MG63 (cell line): ENCODE data around the gene LMF1. TPM values are rescaled to one million over a fixed set of nuclear protein-coding genes. Genes with fewer than 3 reads are reported as not detected.

Source experiments
- DNase-seq: peaks from one replicate; pipeline ENCODE4 v3.0.0-alpha.2; 2020
- H3K27me3 ChIP-seq: fragments of 250-450 bp; sonication (Bioruptor Pico); 2 replicates; pipeline ENCODE4 v1.5.1; 2020; ENCODE audit warnings: mild to moderate bottlenecking, moderate library complexity
- H3K36me3 ChIP-seq: fragments of 250-450 bp; sonication (Bioruptor Pico); 2 replicates; pipeline ENCODE4 v1.5.1; 2020; ENCODE audit warnings: mild to moderate bottlenecking, moderate library complexity
- H3K4me3 ChIP-seq: fragments of 250-450 bp; sonication (Bioruptor Pico); 2 replicates; pipeline ENCODE4 v1.5.1; 2020; ENCODE audit warnings: mild to moderate bottlenecking, moderate library complexity
- H3K9me3 ChIP-seq: fragments of 250-450 bp; sonication (Bioruptor Pico); 2 replicates; pipeline ENCODE4 v1.5.1; 2020; ENCODE audit warnings: mild to moderate bottlenecking, moderate library complexity
- total RNA-seq: library from RNA; depleted of rRNA; stranded (reverse); fragments of >200 nt; shearing (Covaris generic); gene quantifications from 2 replicates; pipeline ENCODE4 v1.2.3, GENCODE V29; 2014; ENCODE audit warnings: low replicate concordance

Gene LMF1
- total RNA-seq, 1 experiment from 2014 or later = 11.1 TPM

GRCh38 chr16:856811-857210, 114.0 kb downstream of the LMF1 start:
- H3K36me3 ChIP-seq = no peaks in the 10 kb centered on the region
- H3K9me3 ChIP-seq = peaks cover 4% of the 10 kb centered on the region
- no peaks in the 10 kb centered on the region for H3K27me3 ChIP-seq
- no peak for DNase-seq
- no peak overlapping the region for H3K4me3 ChIP-seq

GRCh38 chr16:856101-856500, 114.7 kb downstream of the LMF1 start:
- H3K4me3 ChIP-seq = no peak overlapping the region
- no peaks in the 10 kb centered on the region for H3K27me3 ChIP-seq
- H3K9me3 ChIP-seq = peaks cover 5% of the 10 kb centered on the region
- H3K36me3 ChIP-seq = no peaks in the 10 kb centered on the region
- no peak for DNase-seq

GRCh38 chr16:855471-855870, 115.3 kb downstream of the LMF1 start:
- H3K9me3 ChIP-seq = peaks cover 9% of the 10 kb centered on the region
- no peaks in the 10 kb centered on the region for H3K27me3 ChIP-seq
- no peak for DNase-seq
- no peaks in the 10 kb centered on the region for H3K36me3 ChIP-seq
- H3K4me3 ChIP-seq = no peak overlapping the region

GRCh38 chr16:854808-855410, 115.9 kb downstream of the LMF1 start:
- H3K9me3 ChIP-seq = peaks cover 12% of the 10 kb centered on the region

GRCh38 chr16:853981-854807, 116.6 kb downstream of the LMF1 start:
- H3K9me3 ChIP-seq = peaks cover 14% of the 10 kb centered on the region
- DNase-seq = no peak

More at GRCh38 chr16:854808-855410, 115.9 kb downstream of the LMF1 start:
- no peaks in the 10 kb centered on the region for H3K27me3 ChIP-seq
- H3K36me3 ChIP-seq = no peaks in the 10 kb centered on the region
- no peak for DNase-seq
- no peak overlapping the region for H3K4me3 ChIP-seq

GRCh38 chr16:853306-853705, 117.5 kb downstream of the LMF1 start:
- Histone ChIP-seq H3K4me3 (no peak overlapping the region), H3K9me3 (peaks cover 14% of the 10 kb centered on the region), H3K36me3 (no peaks in the 10 kb centered on the region), H3K27me3 (no peaks in the 10 kb centered on the region)
- no peak for DNase-seq

More at GRCh38 chr16:853981-854807, 116.6 kb downstream of the LMF1 start:
- no peaks in the 10 kb centered on the region for H3K27me3 ChIP-seq
- no peaks in the 10 kb centered on the region for H3K36me3 ChIP-seq
- no peak overlapping the region for H3K4me3 ChIP-seq

- H3K4me3 ChIP-seq = no peak overlapping the region
- H3K9me3 ChIP-seq = peaks cover 14% of the 10 kb centered on the region
- H3K27me3 ChIP-seq = no peaks in the 10 kb centered on the region
- no peaks in the 10 kb centered on the region for H3K36me3 ChIP-seq
- DNase-seq = no peak
These were observed 118.2 kb downstream of the LMF1 start for GRCh38 chr16:852451-853185.

- DNase-seq = no peak
- H3K36me3 ChIP-seq = no peaks in the 10 kb centered on the region
- H3K27me3 ChIP-seq = no peaks in the 10 kb centered on the region
- no peak overlapping the region for H3K4me3 ChIP-seq
- peaks cover 11% of the 10 kb centered on the region for H3K9me3 ChIP-seq
These were observed 118.9 kb downstream of the LMF1 start for GRCh38 chr16:851871-852270.

GRCh38 chr16:851209-851810, 119.5 kb downstream of the LMF1 start:
- H3K4me3 ChIP-seq = no peak overlapping the region
- no peaks in the 10 kb centered on the region for H3K27me3 ChIP-seq
- peaks cover 11% of the 10 kb centered on the region for H3K9me3 ChIP-seq
- DNase-seq = no peak
- H3K36me3 ChIP-seq = no peaks in the 10 kb centered on the region

- Histone ChIP-seq H3K4me3 (no peak overlapping the region), H3K9me3 (peaks cover 11% of the 10 kb centered on the region)
These were observed 120.1 kb downstream of the LMF1 start for GRCh38 chr16:850668-851067.

GRCh38 chr16:848510-849253, 122.1 kb downstream of the LMF1 start:
- Histone ChIP-seq H3K9me3 (peaks cover 11% of the 10 kb centered on the region), H3K36me3 (no peaks in the 10 kb centered on the region), H3K4me3 (no peak overlapping the region)

More at GRCh38 chr16:850668-851067, 120.1 kb downstream of the LMF1 start:
- 0 out of 2 replicates have a peak, but pooled peaks cover 2% of the 10 kb centered on the region for H3K27me3 ChIP-seq
- H3K36me3 ChIP-seq = no peaks in the 10 kb centered on the region
- no peak for DNase-seq

GRCh38 chr16:847681-848445, 122.9 kb downstream of the LMF1 start:
- DNase-seq = no peak
- H3K27me3 ChIP-seq = peaks cover 14% of the 10 kb centered on the region
- no peaks in the 10 kb centered on the region for H3K36me3 ChIP-seq
- no peak overlapping the region for H3K4me3 ChIP-seq
- peaks cover 11% of the 10 kb centered on the region for H3K9me3 ChIP-seq

More at GRCh38 chr16:848510-849253, 122.1 kb downstream of the LMF1 start:
- peaks cover 14% of the 10 kb centered on the region for H3K27me3 ChIP-seq
- no peak for DNase-seq

GRCh38 chr16:847151-847550, 123.6 kb downstream of the LMF1 start:
- no peaks in the 10 kb centered on the region for H3K36me3 ChIP-seq
- peaks cover 11% of the 10 kb centered on the region for H3K9me3 ChIP-seq
- peaks cover 14% of the 10 kb centered on the region for H3K27me3 ChIP-seq
- no peak for DNase-seq
- no peak overlapping the region for H3K4me3 ChIP-seq

GRCh38 chr16:845351-845745, 125.4 kb downstream of the LMF1 start:
- H3K27me3 ChIP-seq = peaks cover 14% of the 10 kb centered on the region
- no peaks in the 10 kb centered on the region for H3K36me3 ChIP-seq
- no peak for DNase-seq
- no peak overlapping the region for H3K4me3 ChIP-seq
- H3K9me3 ChIP-seq = peaks cover 5% of the 10 kb centered on the region; the same call in 1 of the 2 replicates

GRCh38 chr16:844638-845350, 126.0 kb downstream of the LMF1 start:
- no peak for DNase-seq
- H3K27me3 ChIP-seq = peaks cover 14% of the 10 kb centered on the region
- peaks cover 1% of the 10 kb centered on the region; the same call in 1 of the 2 replicates for H3K9me3 ChIP-seq
- no peak overlapping the region for H3K4me3 ChIP-seq
- H3K36me3 ChIP-seq = no peaks in the 10 kb centered on the region
